ENCODE data around the gene TBC1D16.

DNA sequence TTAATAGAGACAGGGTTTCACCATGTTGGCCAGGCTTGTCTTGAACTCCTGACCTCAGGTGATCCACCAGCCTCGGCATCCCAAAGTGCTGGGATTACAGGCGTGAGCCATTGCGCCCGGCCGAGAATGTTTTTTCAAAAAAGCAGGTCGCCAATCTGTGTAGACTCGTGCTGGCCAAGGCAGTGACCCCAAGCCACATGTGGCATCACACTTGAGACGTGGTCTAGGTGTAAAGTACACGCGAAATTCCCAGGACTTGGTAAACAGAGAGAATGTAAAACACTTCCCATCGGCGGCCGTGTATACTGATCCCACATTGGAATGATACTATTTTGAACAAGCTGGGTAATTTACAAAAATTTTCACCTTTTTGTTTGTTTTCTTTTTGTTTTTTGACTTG lies 41.1 kb downstream of the TBC1D16 start:
- TF ChIP-seq, protein P1, sequence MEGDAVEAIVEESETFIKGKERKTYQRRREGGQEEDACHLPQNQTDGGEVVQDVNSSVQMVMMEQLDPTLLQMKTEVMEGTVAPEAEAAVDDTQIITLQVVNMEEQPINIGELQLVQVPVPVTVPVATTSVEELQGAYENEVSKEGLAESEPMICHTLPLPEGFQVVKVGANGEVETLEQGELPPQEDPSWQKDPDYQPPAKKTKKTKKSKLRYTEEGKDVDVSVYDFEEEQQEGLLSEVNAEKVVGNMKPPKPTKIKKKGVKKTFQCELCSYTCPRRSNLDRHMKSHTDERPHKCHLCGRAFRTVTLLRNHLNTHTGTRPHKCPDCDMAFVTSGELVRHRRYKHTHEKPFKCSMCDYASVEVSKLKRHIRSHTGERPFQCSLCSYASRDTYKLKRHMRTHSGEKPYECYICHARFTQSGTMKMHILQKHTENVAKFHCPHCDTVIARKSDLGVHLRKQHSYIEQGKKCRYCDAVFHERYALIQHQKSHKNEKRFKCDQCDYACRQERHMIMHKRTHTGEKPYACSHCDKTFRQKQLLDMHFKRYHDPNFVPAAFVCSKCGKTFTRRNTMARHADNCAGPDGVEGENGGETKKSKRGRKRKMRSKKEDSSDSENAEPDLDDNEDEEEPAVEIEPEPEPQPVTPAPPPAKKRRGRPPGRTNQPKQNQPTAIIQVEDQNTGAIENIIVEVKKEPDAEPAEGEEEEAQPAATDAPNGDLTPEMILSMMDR (IDR thresholded peaks at IDR 0.05) = no peak
- TF ChIP-seq POLR2A (IDR thresholded peaks at IDR 0.05) = no peak

Data from right lobe of liver (tissue), 4 donors.